ENCODE data around the gene C4A.
"Not testable (repeated sequence)": the region's sequence is repeated elsewhere in the genome, so short reads cannot be mapped to it uniquely, and the experiment has no call there.

The C4A gene

DNA sequence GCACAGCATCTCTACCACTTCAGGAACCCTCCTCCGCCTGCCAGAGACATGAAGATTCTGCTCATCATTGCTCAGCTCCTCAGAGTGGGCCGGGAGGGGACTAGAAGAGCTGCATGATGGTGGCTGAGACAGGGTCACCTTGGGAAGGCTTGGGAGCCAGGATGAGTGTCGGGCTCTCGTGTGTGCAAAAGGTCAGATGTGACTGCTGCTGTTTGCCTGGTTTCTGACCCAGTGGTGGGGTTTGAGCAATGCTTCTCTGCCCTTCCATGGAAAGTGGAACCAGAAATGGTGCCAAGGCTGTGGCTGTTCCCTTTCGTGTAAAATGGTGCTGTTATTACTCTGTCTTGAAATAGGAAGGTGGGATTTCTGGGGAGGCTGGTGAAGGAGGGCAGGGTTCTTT, 859 bp upstream of the C4A start:
- DNase-seq = not testable (repeated sequence)

GRCh38 chr6:31989363-31989762, 7.5 kb downstream of the C4A start:
- DNase-seq = not testable (repeated sequence)

- not testable (repeated sequence) for DNase-seq
Measured at GRCh38 chr6:31994421-31994820, 12.6 kb downstream of the C4A start.

DNA sequence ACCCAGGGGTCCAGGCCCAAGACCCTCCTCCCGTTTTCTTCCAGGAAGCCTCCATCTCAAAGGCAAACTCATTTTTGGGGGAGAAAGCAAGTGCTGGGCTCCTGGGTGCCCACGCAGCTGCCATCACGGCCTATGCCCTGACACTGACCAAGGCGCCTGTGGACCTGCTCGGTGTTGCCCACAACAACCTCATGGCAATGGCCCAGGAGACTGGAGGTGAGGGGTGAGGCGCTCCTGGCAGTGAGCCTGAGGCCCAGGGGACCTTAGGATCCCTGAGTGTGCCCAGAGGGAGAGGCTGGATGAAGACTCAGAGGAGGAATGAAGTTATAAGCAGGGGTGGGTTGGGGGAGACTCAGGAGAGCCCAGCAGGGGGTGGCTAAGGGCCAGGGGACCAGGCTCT, 14.5 kb downstream of the C4A start:
- DNase-seq = not testable (repeated sequence)

DNA sequence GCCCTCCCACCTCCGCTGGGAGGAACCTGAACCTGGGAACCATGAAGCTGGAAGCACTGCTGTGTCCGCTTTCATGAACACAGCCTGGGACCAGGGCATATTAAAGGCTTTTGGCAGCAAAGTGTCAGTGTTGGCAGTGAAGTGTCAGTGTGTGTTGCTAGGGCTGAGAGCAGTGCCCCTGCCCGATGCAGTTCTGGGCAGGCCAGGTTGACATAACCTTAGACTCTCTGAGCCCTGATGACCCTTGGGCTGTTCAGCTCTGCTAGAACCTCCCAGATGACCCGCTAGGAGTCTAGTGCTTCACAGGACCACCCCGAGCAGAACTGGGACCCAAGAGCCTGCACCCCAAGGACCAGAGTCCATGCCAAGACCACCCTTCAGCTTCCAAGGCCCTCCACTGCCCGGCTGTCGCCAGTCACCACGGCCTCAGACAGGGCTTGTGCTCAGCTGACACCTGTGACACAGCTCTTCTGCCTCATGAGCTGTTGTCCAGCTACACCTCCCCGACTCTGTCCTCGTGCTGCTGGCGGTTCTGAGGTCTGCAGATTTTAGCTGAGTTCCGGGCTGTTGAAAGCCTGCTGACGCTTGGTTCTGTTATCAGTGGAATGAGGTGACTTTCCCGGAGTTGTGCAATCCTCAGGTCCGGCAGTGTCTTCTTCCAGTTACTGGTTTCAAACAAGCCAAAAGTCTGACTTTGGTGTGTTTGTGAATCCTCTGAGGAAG, 20.9 kb downstream of the C4A start:
- not testable (repeated sequence) for DNase-seq

DNA sequence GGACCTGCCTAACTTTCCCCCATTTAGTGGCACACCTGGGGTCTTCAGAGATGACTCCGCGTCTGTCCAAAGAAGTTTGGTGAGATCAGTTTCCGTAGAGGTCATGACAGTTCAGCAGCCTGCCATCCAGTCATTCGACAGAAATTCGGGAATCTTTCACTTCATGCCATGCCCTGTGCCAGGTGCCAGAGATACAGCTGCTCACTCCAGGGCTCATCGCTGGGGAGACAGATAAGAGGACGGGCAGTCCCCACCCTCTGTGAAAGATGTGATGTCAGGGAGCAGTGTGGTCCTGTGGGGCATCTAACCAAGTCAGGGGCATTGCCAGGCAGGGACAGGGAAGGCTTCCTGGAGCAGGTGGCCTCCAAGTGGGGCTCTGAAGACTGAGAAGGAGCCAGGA, 21.4 kb downstream of the C4A start:
- DNase-seq = not testable (repeated sequence)

DNA sequence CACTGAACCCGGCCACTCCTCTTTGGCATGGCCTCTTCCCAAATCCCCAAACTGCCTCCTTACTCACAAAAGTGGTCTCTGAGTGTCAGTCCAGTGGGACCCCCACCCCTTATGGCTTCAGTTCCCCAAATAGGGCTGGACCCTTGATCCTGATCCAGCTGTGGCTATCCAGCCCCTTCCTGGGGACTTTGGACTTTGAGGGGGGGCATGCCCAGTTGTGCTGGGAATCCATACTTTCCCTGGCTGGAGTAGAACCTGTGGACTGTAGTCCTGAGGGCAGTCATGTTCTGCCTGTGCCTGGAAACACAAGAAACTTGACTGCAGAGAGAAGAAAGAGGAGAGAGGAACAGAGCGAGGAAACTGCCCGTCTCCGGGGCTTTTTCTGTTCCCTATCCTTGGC, 22.5 kb downstream of the C4A start:
- DNase-seq = not testable (repeated sequence)

- not testable (repeated sequence) for DNase-seq
Measured at GRCh38 chr6:32004864-32005537, 23.1 kb downstream of the C4A start.

- not testable (repeated sequence) for DNase-seq
Measured at GRCh38 chr6:32005538-32005880, 23.7 kb downstream of the C4A start.

DNA sequence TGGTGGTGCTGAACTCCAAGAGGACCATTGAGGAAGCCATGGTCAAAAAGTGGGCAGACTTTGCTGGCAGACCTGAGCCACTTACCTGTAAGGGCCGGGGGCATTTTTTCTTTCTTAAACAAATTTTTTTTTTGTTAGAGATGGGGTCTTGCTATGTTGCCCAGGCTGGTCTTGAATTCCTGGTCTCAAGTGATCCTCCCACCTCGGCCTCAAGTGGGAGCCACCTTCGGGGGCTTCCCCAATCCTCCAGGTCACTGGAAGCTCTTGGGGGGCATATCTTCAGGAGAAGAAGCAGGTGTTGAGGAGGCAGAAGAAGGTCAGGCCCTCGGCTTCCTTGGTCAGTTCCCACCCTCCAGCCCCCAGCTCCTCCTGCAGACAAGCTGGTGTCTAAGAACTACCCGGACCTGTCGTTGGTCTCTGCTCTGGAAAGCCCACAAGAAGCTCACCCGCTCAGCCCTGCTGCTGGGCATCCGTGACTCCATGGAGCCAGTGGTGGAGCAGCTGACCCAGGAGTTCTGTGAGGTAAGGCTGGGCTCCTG, 24.2 kb downstream of the C4A start:
- DNase-seq = not testable (repeated sequence)

GRCh38 chr6:32007086-32007485, 25.2 kb downstream of the C4A start:
- not testable (repeated sequence) for DNase-seq

- not testable (repeated sequence) for DNase-seq
Measured at GRCh38 chr6:32008037-32008436, 26.2 kb downstream of the C4A start.

- not testable (repeated sequence) for DNase-seq
Measured at GRCh38 chr6:32008616-32009015, 26.8 kb downstream of the C4A start.

DNA sequence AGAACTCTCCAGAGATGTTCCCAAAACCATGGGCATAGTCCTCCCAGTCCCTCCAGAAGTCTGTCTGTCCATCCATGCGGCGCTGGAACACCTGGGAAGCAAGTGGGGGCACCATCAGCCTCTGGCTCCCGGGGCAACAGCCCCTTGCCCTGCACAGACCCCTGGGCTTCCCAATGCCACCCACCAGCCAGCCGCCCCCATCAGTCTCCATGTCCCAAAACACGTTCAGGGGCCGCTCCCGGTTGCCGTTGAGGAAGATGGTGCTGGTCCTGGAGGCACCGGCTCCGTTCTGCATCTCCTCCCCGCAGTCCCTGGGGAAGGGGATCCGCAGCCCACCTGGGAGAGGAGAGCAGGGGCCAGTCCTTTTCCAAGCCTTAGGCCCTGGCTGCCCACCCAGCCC, 27.7 kb downstream of the C4A start:
- not testable (repeated sequence) for DNase-seq

DNA sequence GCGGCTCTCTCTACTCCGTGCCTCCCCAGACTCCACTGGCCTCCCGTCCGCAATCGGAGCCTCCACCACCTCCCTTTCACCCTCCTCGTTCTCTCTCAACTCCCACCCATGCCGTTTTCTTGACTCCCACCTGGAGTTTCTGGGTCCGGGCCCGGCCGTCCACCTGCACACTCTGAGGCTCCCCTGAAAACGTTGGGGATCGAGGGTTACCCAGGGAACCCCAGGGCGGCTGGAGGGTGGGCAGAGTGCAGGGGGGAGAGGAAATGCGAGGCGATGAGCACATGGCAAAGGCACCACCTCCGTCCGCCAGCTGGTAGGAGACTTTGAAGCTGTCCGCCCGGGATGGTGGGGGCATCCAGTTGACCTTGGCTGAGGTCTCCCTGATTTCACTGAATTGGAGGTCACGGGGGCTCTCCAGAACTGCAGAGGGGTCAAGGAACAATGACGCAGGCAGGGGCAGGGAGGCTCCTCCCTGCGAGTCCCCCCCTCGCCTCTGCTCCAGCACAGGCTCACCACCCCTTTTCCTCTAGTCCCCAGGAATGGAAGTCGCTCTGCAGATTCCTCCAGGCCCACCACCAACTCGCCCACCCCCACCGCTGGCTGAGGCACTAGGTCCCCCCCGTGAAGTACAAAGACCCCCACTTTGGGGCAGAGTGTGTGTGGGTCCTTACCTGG, 29.1 kb downstream of the C4A start:
- not testable (repeated sequence) for DNase-seq

DNA sequence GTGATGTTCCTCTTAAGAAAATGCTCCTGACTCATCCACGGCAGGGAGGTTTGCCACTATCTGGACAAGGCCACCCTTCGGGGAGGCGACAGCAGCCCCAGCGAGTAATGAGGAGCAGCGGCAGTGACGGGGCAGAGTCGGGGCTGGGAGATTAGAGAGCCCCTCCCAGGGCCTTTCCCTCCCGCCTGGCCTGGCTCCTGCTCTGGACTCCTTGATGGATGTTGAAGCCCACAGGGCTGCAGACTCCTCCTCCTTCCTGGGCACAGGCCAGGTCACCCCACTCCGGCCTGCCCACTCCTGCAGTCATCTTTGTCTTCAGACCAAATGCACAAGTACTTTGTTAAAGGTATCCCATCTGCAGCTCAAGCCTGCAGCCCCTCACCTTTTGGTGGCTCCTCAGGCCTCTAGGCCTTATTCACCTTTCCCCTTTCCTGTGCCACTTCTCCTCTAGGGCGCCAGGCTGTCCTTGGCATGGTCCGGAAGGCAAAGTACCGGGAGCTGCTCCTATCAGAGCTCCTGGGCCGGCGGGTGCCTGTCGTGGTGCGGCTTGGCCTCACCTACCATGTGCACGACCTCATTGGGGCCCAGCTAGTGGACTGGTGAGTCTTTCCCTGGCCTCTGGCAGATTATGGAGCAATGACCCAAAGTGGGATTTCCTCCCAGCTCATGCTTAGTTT, 31.2 kb downstream of the C4A start:
- not testable (repeated sequence) for DNase-seq

DNA sequence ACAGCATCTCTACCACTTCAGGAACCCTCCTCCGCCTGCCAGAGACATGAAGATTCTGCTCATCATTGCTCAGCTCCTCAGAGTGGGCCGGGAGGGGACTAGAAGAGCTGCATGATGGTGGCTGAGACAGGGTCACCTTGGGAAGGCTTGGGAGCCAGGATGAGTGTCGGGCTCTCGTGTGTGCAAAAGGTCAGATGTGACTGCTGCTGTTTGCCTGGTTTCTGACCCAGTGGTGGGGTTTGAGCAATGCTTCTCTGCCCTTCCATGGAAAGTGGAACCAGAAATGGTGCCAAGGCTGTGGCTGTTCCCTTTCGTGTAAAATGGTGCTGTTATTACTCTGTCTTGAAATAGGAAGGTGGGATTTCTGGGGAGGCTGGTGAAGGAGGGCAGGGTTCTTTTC, 31.9 kb downstream of the C4A start:
- not testable (repeated sequence) for DNase-seq

DNA sequence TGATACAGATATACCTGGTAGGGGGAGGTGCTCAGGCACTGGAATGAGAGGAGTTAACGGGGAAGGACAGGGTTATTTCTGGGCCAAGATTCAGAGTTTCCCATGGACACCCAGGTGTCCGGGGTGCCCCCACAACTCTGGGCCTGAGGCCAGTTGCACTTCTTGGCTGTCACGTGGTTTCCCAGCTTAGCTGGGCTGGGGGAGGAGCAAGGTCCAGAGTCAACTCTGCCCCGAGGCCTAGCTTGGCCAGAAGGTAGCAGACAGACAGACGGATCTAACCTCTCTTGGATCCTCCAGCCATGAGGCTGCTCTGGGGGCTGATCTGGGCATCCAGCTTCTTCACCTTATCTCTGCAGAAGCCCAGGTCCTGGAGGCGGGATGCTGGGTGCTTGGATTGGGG, 32.7 kb downstream of the C4A start, which contains the start of gene C4B:
C4B (plus strand) TSS at position 249 of the 400 bp plus-strand sequence; CDS start at position 300, 51 bp downstream.
- not testable (repeated sequence) for DNase-seq

GRCh38 chr6:32022100-32022499, 40.2 kb downstream of the C4A start:
- not testable (repeated sequence) for DNase-seq

GRCh38 chr6:32028631-32029030, 46.8 kb downstream of the C4A start:
- DNase-seq = not testable (repeated sequence)

- DNase-seq = not testable (repeated sequence)
Measured at GRCh38 chr6:32029553-32029952, 47.7 kb downstream of the C4A start.

DNA sequence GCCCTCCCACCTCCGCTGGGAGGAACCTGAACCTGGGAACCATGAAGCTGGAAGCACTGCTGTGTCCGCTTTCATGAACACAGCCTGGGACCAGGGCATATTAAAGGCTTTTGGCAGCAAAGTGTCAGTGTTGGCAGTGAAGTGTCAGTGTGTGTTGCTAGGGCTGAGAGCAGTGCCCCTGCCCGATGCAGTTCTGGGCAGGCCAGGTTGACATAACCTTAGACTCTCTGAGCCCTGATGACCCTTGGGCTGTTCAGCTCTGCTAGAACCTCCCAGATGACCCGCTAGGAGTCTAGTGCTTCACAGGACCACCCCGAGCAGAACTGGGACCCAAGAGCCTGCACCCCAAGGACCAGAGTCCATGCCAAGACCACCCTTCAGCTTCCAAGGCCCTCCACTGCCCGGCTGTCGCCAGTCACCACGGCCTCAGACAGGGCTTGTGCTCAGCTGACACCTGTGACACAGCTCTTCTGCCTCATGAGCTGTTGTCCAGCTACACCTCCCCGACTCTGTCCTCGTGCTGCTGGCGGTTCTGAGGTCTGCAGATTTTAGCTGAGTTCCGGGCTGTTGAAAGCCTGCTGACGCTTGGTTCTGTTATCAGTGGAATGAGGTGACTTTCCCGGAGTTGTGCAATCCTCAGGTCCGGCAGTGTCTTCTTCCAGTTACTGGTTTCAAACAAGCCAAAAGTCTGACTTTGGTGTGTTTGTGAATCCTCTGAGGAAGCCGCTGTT, 53.6 kb downstream of the C4A start:
- not testable (repeated sequence) for DNase-seq
